Fibroblast of lung (primary cell): ENCODE data around the gene SLC16A7. TPM values are rescaled to one million over a fixed set of nuclear protein-coding genes. Genes with fewer than 3 reads are reported as not detected.

Source experiments
- DNase-seq, 2 donors: peaks; one replicate each; pipeline versions ENCODE4 v3.0.0 to v3.0.0-alpha.2; 2010; ENCODE audit warnings: low read depth in 2 of 2
- H2AFZ ChIP-seq: 2 replicates; pipeline ENCODE4 v1.5.1; 2012; ENCODE audit warnings: low read length, control low read depth, inconsistent platforms
- H3K27ac ChIP-seq: 2 replicates; pipeline ENCODE4 v1.5.1; 2011; ENCODE audit warnings: low read length, control low read depth; ENCODE audit not compliant: insufficient read depth
- H3K27me3 ChIP-seq: 2 replicates; pipeline ENCODE4 v1.5.1; 2011; ENCODE audit warnings: mild to moderate bottlenecking, low read length; ENCODE audit not compliant: control insufficient read depth, insufficient read depth
- H3K36me3 ChIP-seq: 2 replicates; pipeline ENCODE4 v1.5.1; 2011; ENCODE audit warnings: low read length; ENCODE audit not compliant: control insufficient read depth, insufficient read depth
- H3K4me1 ChIP-seq: 2 replicates; pipeline ENCODE4 v1.5.1; 2011; ENCODE audit warnings: low read length; ENCODE audit not compliant: control insufficient read depth, insufficient read depth; ENCODE audit errors: extremely low read depth
- H3K4me2 ChIP-seq: 2 replicates; pipeline ENCODE4 v1.5.1; 2011; ENCODE audit warnings: low read length, control low read depth; ENCODE audit not compliant: insufficient read depth; ENCODE audit errors: extremely low read depth
- H3K4me3 ChIP-seq, 4 experiments: fragments of 200-600 bp in 1 of 4; sonication (generic) in 1 of 4; replicated peaks in 1 of 4; 2 replicates each; pipeline ENCODE4 v1.5.1; 2011 to 2016; ENCODE audit warnings: low read length in 4 of 4, low read depth in 3 of 4, mild to moderate bottlenecking in 3 of 4, control low read depth in 2 of 4, inconsistent platforms in 1 of 4, mixed read lengths in 1 of 4; ENCODE audit not compliant: insufficient read depth in 1 of 4; ENCODE audit errors: control extremely low read depth in 1 of 4
- H3K79me2 ChIP-seq: 2 replicates; pipeline ENCODE4 v1.5.1; 2012; ENCODE audit warnings: mild to moderate bottlenecking, low read length, inconsistent platforms; ENCODE audit not compliant: control insufficient read depth, insufficient read depth
- H3K9ac ChIP-seq: 2 replicates; pipeline ENCODE4 v1.5.1; 2011; ENCODE audit warnings: mild to moderate bottlenecking, low read length, control low read depth; ENCODE audit not compliant: insufficient read depth
- H3K9me3 ChIP-seq: 2 replicates; pipeline ENCODE4 v1.5.1; 2012; ENCODE audit warnings: low read depth, low read length; ENCODE audit not compliant: control insufficient read depth, insufficient read depth
- H4K20me1 ChIP-seq: 2 replicates; pipeline ENCODE4 v1.5.1; 2011; ENCODE audit warnings: low read length; ENCODE audit not compliant: control insufficient read depth, insufficient read depth; ENCODE audit errors: extremely low read depth
- CTCF ChIP-seq, 2 donors: IDR thresholded peaks in 1 of 2; conservative IDR thresholded peaks in 1 of 2; 1 replicate in 1 of 2; 2 replicates in 1 of 2; pipeline ENCODE4 v1.5.1; 2011 to 2012; ENCODE audit warnings: low read length in 2 of 2, control low read depth in 1 of 2, inconsistent platforms in 1 of 2, low read depth in 1 of 2, mild to moderate bottlenecking in 1 of 2
- EZH2 ChIP-seq: IDR thresholded peaks from 2 replicates; pipeline ENCODE4 v1.5.1; 2012; ENCODE audit warnings: low read length, control low read depth, mild to moderate bottlenecking; ENCODE audit errors: missing control alignments
- polyA plus RNA-seq, 2 donors: library from polyadenylated mRNA; depleted of rRNA in 1 of 2; stranded (reverse) in 1 of 2; unstranded in 1 of 2; fragments of >200 nt; gene quantifications; 2 replicates each; pipeline ENCODE4 v1.2.1, GENCODE V29; 2011 to 2012; ENCODE audit warnings: missing spikeins in 1 of 2
- total RNA-seq: library from RNA; depleted of rRNA; stranded (reverse); fragments of >200 nt; gene quantifications from 2 replicates; pipeline ENCODE4 v1.2.1, GENCODE V29; 2014

The SLC16A7 gene
- total and polyA plus RNA-seq, 2 donors (not counting 1 experiment from before 2014, with no cell fraction given): 40.2 to 110 TPM

- H2AFZ ChIP-seq: no peak overlapping the region
- no peak for TF ChIP-seq EZH2
- TF ChIP-seq CTCF (conservative IDR thresholded peaks at IDR 0.05 in 1 of 2, IDR thresholded peaks at IDR 0.05 in 1 of 2; ENCODE audit: low read depth in 1 of 2, low read length in 2 of 2): no peak
- H3K4me3 ChIP-seq: no peak overlapping the region
- H3K36me3 ChIP-seq: no peaks in the 10 kb centered on the region
- H3K9ac ChIP-seq: no peak overlapping the region
- no peaks in the 10 kb centered on the region for H3K79me2 ChIP-seq
- H3K9me3 ChIP-seq: no peaks in the 10 kb centered on the region
- no peak overlapping the region for H3K4me2 ChIP-seq
- H4K20me1 ChIP-seq: no peaks in the 10 kb centered on the region
- no peaks in the 10 kb centered on the region for H3K27me3 ChIP-seq
- DNase-seq: no peak
- H3K4me1 ChIP-seq: no peaks in the 10 kb centered on the region
- H3K27ac ChIP-seq: no peak overlapping the region
Observed at GRCh38 chr12:59827767-59828166, 231.9 kb downstream of the SLC16A7 start.

GRCh38 chr12:59828521-59828920 is 232.7 kb downstream of the SLC16A7 start:
- Histone ChIP-seq H3K9me3 (no peaks in the 10 kb centered on the region), H3K4me2 (no peak overlapping the region), H3K27me3 (no peaks in the 10 kb centered on the region), H4K20me1 (no peaks in the 10 kb centered on the region), H2AFZ (no peak overlapping the region), H3K4me3 (no peak overlapping the region), H3K9ac (no peak overlapping the region), H3K36me3 (no peaks in the 10 kb centered on the region), H3K4me1 (no peaks in the 10 kb centered on the region), H3K79me2 (no peaks in the 10 kb centered on the region), H3K27ac (no peak overlapping the region)
- no peak for TF ChIP-seq CTCF (conservative IDR thresholded peaks at IDR 0.05 in 1 of 2, IDR thresholded peaks at IDR 0.05 in 1 of 2; ENCODE audit: low read depth in 1 of 2, low read length in 2 of 2)
- no peak for TF ChIP-seq EZH2
- DNase-seq: no peak

DNA sequence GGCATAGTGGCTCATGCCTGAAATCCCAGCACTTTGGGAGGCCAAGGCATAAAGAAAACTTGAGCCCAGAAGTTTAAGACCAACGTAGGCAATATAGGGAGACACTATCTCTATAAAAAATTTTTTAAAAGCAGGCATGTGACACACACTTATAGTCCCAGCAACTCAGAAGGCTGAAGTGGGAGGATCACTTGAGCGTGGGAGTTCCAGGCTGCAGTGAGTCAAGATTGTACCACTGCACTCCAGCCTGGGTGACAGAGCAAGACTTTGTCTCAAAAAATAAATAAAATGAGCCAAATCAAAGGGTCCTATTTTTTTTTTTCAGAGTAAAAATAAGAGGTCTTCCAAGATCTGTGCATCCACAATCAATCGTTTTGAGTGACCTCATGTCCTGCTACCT is 237.6 kb downstream of the SLC16A7 start:
- H3K4me1 ChIP-seq: no peaks in the 10 kb centered on the region
- no peaks in the 10 kb centered on the region for H3K36me3 ChIP-seq
- H3K9ac ChIP-seq: no peak overlapping the region
- no peak for DNase-seq
- no peak overlapping the region for H3K4me2 ChIP-seq
- no peak overlapping the region for H3K4me3 ChIP-seq
- H3K27me3 ChIP-seq: no peaks in the 10 kb centered on the region
- H2AFZ ChIP-seq: no peak overlapping the region
- no peak overlapping the region for H3K27ac ChIP-seq
- H3K79me2 ChIP-seq: no peaks in the 10 kb centered on the region
- TF ChIP-seq CTCF (conservative IDR thresholded peaks at IDR 0.05 in 1 of 2, IDR thresholded peaks at IDR 0.05 in 1 of 2; ENCODE audit: low read depth in 1 of 2, low read length in 2 of 2): no peak
- no peak for TF ChIP-seq EZH2
- H3K9me3 ChIP-seq: no peaks in the 10 kb centered on the region
- H4K20me1 ChIP-seq: no peaks in the 10 kb centered on the region
